Adrenal gland (tissue), 12 donors: ENCODE data around the gene CTXN2. TPM values are rescaled to one million over a fixed set of nuclear protein-coding genes. Genes with fewer than 3 reads are reported as not detected.

Source experiments
- DNase-seq, 7 donors: peaks; one replicate each; pipeline ENCODE4 v3.0.0-alpha.2; 2019 to 2020
- H3K27ac ChIP-seq, 5 donors: fragments of 200-600 bp; sonication (generic) in 4 of 5; 1 replicate in 3 of 5; 2 replicates in 2 of 5; pipeline versions ENCODE4 v1.5.1 to v1.8.0; 2016 to 2020; ENCODE audit warnings: mild to moderate bottlenecking in 1 of 5
- H3K27me3 ChIP-seq: fragments of 200-600 bp; 2 replicates; pipeline ENCODE4 v1.8.0; 2021
- H3K36me3 ChIP-seq, 2 donors: fragments of 200-600 bp; replicated peaks in 1 of 2; 1 replicate in 1 of 2; 2 replicates in 1 of 2; pipeline versions ENCODE4 v1.5.1 to v1.8.0; 2018 to 2022
- H3K4me1 ChIP-seq, 2 donors: fragments of 200-600 bp; replicated peaks in 1 of 2; 1 replicate in 1 of 2; 2 replicates in 1 of 2; pipeline versions ENCODE4 v1.5.1 to v1.8.0; 2018 to 2021
- H3K4me3 ChIP-seq, 4 donors: fragments of 200-600 bp; sonication (generic) in 3 of 4; one replicate each; pipeline ENCODE4 v1.5.1; 2016 to 2018
- H3K9me3 ChIP-seq, 3 donors: fragments of 200-600 bp; sonication (generic) in 1 of 3; replicated peaks in 1 of 3; 1 replicate in 2 of 3; 2 replicates in 1 of 3; pipeline versions ENCODE4 v1.5.1 to v1.8.0; 2016 to 2021
- POLR2A ChIP-seq, 2 donors: fragments of 450-650 bp; IDR thresholded peaks; one replicate each; pipeline ENCODE4 v1.6.1; 2017; ENCODE audit warnings: antibody characterized with exemption in 2 of 2, mild to moderate bottlenecking in 2 of 2, moderate library complexity in 1 of 2
- WGBS, 4 donors: extraction: QIAGEN DNeasy Blood & Tissue Kit in 2 of 4; methylation state at CpG; one replicate each; pipeline versions ENCODE4 v1.1.5 to v1.1.7; 2013 to 2017; 5-methylcytosine and 5-hydroxymethylcytosine counted together
- intact Hi-C, 2 donors: fragments of 100-400 bp; cut with DNase I; formaldehyde crosslinking; loops; one replicate each; pipeline versions ENCODE4 v1.14.1 to v1.15.0; 2022 to 2023
- polyA plus RNA-seq, 3 donors: library from polyadenylated mRNA; stranded (reverse); fragments of 200-250 nt in 2 of 3; fragments of 350-450 nt in 1 of 3; fragmentation: Illumina TruSeq in 1 of 3; extraction: RNeasy Lipid Tissue Mini Kit (QIAGEN cat#74804) in 1 of 3; gene quantifications; one replicate each; pipeline ENCODE4 v1.2.3, GENCODE V29; 2013 to 2014
- total RNA-seq, 9 donors: library from RNA; depleted of rRNA in 4 of 9; stranded (reverse); fragments of >200 nt in 4 of 9; fragments of 120-200 nt in 1 of 9; fragmentation: NEBNext Ultra II Directional in 1 of 9; extraction: Animal tissue kit (Norgen Biotek cat#: 25700) in 1 of 9; gene quantifications; one replicate each; pipeline versions ENCODE4 v1.1.0 to v1.2.4, GENCODE V29; 2013 to 2023
- TF ChIP-seq, protein P1 (sequence below), 6 experiments: fragments of 450-650 bp in 4 of 6; fragments of 200-600 bp in 2 of 6; sonication (generic) in 1 of 6; IDR thresholded peaks; 1 replicate in 5 of 6; 2 replicates in 1 of 6; pipeline versions ENCODE4 v1.5.1 to v1.8.0; 2016 to 2021; ENCODE audit warnings: antibody characterized with exemption in 6 of 6, mild to moderate bottlenecking in 2 of 6, moderate library complexity in 1 of 6
- donor health status: healthy with polysubstance abuse.
- donor health status: Bipolar disorder and iron deficiency.
- donor health status: DM: yes; HTN: yes; CAD: no.
- donor health status: DM: no; HTN: no; CAD: no.
- donor health status: DM: no; HTN: no; CAD: no.
- donor health status: DM: yes; HTN: yes; CAD: no.

CTXN2 gene
- total and polyA plus RNA-seq, 12 donors: 0.03 to 0.22 (median 0.09) TPM; not detected in 8

DNA sequence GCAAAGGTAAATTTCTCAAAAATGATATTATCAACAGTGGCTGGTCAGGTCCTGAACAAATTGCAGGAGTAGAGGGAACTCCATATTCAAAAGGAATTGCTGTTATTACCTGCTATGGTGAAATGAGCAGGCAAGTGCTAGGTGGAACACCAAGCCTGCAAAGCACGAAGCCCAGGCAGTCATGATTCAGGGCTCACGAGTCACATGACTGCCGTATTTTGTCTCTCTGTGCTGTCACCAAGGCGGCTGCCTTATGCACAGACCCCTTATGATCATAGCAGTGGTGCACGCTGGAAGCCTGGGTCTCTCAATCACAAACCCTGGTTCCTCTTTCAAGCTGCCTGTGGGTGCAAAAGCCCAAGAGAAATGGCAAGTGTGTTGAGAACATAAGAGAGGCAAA is 39.0 kb downstream of the CTXN2 start:
- no peaks in the 10 kb centered on the region for H3K27me3 ChIP-seq
- TF ChIP-seq POLR2A (IDR thresholded peaks at IDR 0.05): no peak
- TF ChIP-seq, protein P1, sequence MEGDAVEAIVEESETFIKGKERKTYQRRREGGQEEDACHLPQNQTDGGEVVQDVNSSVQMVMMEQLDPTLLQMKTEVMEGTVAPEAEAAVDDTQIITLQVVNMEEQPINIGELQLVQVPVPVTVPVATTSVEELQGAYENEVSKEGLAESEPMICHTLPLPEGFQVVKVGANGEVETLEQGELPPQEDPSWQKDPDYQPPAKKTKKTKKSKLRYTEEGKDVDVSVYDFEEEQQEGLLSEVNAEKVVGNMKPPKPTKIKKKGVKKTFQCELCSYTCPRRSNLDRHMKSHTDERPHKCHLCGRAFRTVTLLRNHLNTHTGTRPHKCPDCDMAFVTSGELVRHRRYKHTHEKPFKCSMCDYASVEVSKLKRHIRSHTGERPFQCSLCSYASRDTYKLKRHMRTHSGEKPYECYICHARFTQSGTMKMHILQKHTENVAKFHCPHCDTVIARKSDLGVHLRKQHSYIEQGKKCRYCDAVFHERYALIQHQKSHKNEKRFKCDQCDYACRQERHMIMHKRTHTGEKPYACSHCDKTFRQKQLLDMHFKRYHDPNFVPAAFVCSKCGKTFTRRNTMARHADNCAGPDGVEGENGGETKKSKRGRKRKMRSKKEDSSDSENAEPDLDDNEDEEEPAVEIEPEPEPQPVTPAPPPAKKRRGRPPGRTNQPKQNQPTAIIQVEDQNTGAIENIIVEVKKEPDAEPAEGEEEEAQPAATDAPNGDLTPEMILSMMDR (IDR thresholded peaks at IDR 0.05): no peak
- H3K4me1 ChIP-seq: no peaks in the 10 kb centered on the region
- no peak overlapping the region for H3K27ac ChIP-seq
- no peak for DNase-seq
- intact Hi-C loops: no loop called here
- WGBS, 4 donors: 88 to 92% (median 90%) methylated on average over 5 of the region's 5 CpGs
- H3K4me3 ChIP-seq: no peak overlapping the region
- H3K36me3 ChIP-seq: no peaks in the 10 kb centered on the region
- H3K9me3 ChIP-seq: no peaks in the 10 kb centered on the region

DNA sequence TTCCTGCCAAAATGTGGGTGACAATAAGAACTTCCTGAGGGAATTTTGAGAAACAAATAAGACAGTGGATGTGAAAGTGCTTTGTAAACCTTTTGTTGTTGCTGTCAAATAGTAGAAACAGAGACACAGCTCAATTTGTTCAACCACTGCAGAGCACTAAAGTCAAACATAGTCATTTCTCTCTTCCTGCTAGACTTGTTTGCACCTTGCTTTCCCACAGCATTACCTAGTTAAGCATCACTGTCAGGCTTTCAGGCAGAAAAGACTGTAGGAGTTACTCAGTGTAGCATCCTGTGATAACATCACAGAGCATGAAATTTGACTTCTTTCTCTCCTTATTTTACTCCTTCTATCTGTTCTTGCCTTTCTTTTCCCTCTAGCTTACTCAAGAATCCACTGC is 41.8 kb downstream of the CTXN2 start:
- DNase-seq: no peak
- Histone ChIP-seq H3K4me1 (no peaks in the 10 kb centered on the region), H3K27me3 (no peaks in the 10 kb centered on the region), H3K4me3 (no peak overlapping the region), H3K27ac (no peak overlapping the region), H3K9me3 (no peaks in the 10 kb centered on the region), H3K36me3 (no peaks in the 10 kb centered on the region)
- intact Hi-C loops: no loop called here
- TF ChIP-seq, protein P1 (IDR thresholded peaks at IDR 0.05): no peak
- TF ChIP-seq POLR2A (IDR thresholded peaks at IDR 0.05): no peak

DNA sequence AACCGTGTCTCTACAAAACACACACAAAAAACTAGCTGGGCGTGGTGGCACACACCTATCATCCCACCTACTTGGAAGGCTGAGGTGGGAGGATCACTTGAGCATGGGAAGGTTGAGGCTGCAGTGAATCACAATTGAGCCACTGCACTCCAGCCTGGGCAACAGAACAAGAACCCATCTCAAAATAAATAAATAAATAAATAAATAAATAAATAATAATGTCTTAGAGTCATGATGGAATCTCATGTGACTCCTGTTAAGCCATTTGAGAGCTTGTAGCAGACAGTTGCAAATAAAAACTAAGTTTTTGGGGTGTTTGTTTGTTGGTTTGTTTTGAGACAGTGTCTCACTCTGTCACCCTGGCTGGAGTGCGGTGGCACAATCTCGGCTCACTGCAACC is 47.9 kb downstream of the CTXN2 start:
- no peaks in the 10 kb centered on the region for H3K4me1 ChIP-seq
- DNase-seq: no peak
- WGBS, 4 donors: 91 to 98% (median 95%) methylated on average over 4 of the region's 4 CpGs
- H3K27me3 ChIP-seq: no peaks in the 10 kb centered on the region
- no peak overlapping the region for H3K4me3 ChIP-seq
- H3K36me3 ChIP-seq: no peaks in the 10 kb centered on the region
- intact Hi-C loops: no loop called here
- H3K9me3 ChIP-seq: no peaks in the 10 kb centered on the region
- TF ChIP-seq POLR2A (IDR thresholded peaks at IDR 0.05): no peak
- TF ChIP-seq, protein P1 (IDR thresholded peaks at IDR 0.05): no peak
- H3K27ac ChIP-seq: no peak overlapping the region

DNA sequence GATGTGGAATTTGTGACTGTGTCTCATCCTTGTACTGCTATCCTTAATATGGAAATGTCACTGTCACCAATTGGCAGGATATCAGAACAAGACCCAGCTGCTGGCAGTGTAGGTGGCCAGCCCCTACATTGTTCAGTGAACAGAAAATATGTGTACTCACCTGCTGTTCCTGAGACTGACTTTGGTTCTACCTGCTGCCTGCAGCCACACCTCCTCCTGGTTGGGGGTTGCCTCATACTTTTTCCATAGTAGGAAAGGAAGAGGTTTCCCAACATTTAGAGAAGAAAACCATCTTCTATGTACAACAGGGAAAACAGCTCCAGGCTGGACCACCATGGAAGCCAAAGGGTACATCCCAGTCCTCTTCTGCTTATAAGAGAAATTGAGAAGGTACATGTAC is 50.5 kb downstream of the CTXN2 start:
- no peak overlapping the region for H3K4me3 ChIP-seq
- intact Hi-C loops: loop anchor here in 1 of 2 donors (10.0 kb wide), 1 partner anchor 127 kb away; no protein-coding TSS in a partner anchor
- no peak for DNase-seq
- H3K27ac ChIP-seq: no peak overlapping the region
- no peaks in the 10 kb centered on the region for H3K36me3 ChIP-seq
- H3K27me3 ChIP-seq: no peaks in the 10 kb centered on the region
- no peaks in the 10 kb centered on the region for H3K9me3 ChIP-seq
- TF ChIP-seq POLR2A (IDR thresholded peaks at IDR 0.05): no peak
- TF ChIP-seq, protein P1 (IDR thresholded peaks at IDR 0.05): no peak
- H3K4me1 ChIP-seq: no peaks in the 10 kb centered on the region
